GM12891 (cell line): ENCODE measurements around the gene GUCY1A1.

Source experiments
- DNase-seq: peaks from one replicate; pipeline ENCODE4 v3.0.0; 2011; ENCODE audit warnings: low spot score; ENCODE audit not compliant: insufficient read length
- FAIRE-seq: peaks from 2 replicates; lab custom pipeline; 2011; peaks lifted over from hg19 to GRCh38; lab: Jason Lieb, UNC
- PAX5 ChIP-seq: IDR thresholded peaks from 2 replicates; pipeline ENCODE4 v1.6.1; 2011; ENCODE audit warnings: low read length, moderate library complexity, mild to moderate bottlenecking; ENCODE audit not compliant: insufficient read depth, severe bottlenecking
- POLR2A ChIP-seq: IDR thresholded peaks from 2 replicates; pipeline ENCODE4 v1.6.1; 2011; ENCODE audit warnings: low read depth, low read length, control low read depth
- POLR2AphosphoS5 ChIP-seq: IDR thresholded peaks from 2 replicates; pipeline ENCODE4 v1.6.1; 2011; ENCODE audit warnings: low read depth, low read length, control low read depth
- POU2F2 ChIP-seq: IDR thresholded peaks from 2 replicates; pipeline ENCODE4 v1.6.1; 2011; ENCODE audit warnings: low read depth, mild to moderate bottlenecking, control low read depth, low read length, moderate library complexity
- SPI1 ChIP-seq: IDR thresholded peaks from 2 replicates; pipeline ENCODE4 v1.6.1; 2011; ENCODE audit warnings: low read depth, low read length, control low read depth
- TAF1 ChIP-seq: IDR thresholded peaks from 2 replicates; pipeline ENCODE4 v1.6.1; 2011; ENCODE audit warnings: low read depth, low read length, control low read depth

Gene GUCY1A1

GRCh38 chr4:155690044-155690837 lies 23.6 kb downstream of the GUCY1A1 start:
- DNase-seq: no peak
- no peak for TF ChIP-seq PAX5
- no peak for TF ChIP-seq POLR2A
- no peak for TF ChIP-seq TAF1
- no peak for TF ChIP-seq SPI1
- TF ChIP-seq POU2F2: no peak
- no peak for TF ChIP-seq POLR2AphosphoS5
- no peak for FAIRE-seq

- DNase-seq: no peak
- TF ChIP-seq POLR2AphosphoS5 (no peak), POU2F2 (no peak), PAX5 (no peak), TAF1 (no peak)
- FAIRE-seq: no peak
Observed at GRCh38 chr4:155692361-155692760, 25.7 kb downstream of the GUCY1A1 start.

- DNase-seq (no peak), FAIRE-seq (no peak)
- TF ChIP-seq TAF1: no peak
- no peak for TF ChIP-seq PAX5
- TF ChIP-seq POLR2AphosphoS5: no peak
Observed at GRCh38 chr4:155693015-155693663, 26.5 kb downstream of the GUCY1A1 start.

GRCh38 chr4:155694100-155694785 lies 27.6 kb downstream of the GUCY1A1 start:
- no peak for FAIRE-seq
- TF ChIP-seq PAX5 (no peak), POU2F2 (no peak), POLR2AphosphoS5 (no peak), TAF1 (no peak), SPI1 (no peak), POLR2A (no peak)
- DNase-seq: no peak

GRCh38 chr4:155696226-155696625 lies 29.6 kb downstream of the GUCY1A1 start:
- TF ChIP-seq POLR2A: no peak
- TF ChIP-seq POLR2AphosphoS5: no peak
- TF ChIP-seq PAX5: no peak
- no peak for TF ChIP-seq SPI1
- TF ChIP-seq POU2F2: no peak
- no peak for TF ChIP-seq TAF1
- no peak for FAIRE-seq
- DNase-seq: no peak

GRCh38 chr4:155696726-155697125 lies 30.1 kb downstream of the GUCY1A1 start:
- no peak for FAIRE-seq
- no peak for DNase-seq
- TF ChIP-seq POLR2A: no peak
- TF ChIP-seq POLR2AphosphoS5: no peak
- no peak for TF ChIP-seq POU2F2
- no peak for TF ChIP-seq SPI1
- TF ChIP-seq TAF1: no peak
- TF ChIP-seq PAX5: no peak

- FAIRE-seq: no peak
- no peak for DNase-seq
- no peak for TF ChIP-seq PAX5
- TF ChIP-seq SPI1: no peak
- TF ChIP-seq POLR2AphosphoS5: no peak
- TF ChIP-seq POU2F2: no peak
- TF ChIP-seq TAF1: no peak
- TF ChIP-seq POLR2A: no peak
Observed at GRCh38 chr4:155701827-155702226, 35.2 kb downstream of the GUCY1A1 start.

- no peak for FAIRE-seq
- no peak for DNase-seq
- no peak for TF ChIP-seq TAF1
- no peak for TF ChIP-seq POLR2A
- TF ChIP-seq POU2F2: no peak
- no peak for TF ChIP-seq POLR2AphosphoS5
- no peak for TF ChIP-seq PAX5
- TF ChIP-seq SPI1: no peak
Observed at GRCh38 chr4:155703486-155704247, 37.0 kb downstream of the GUCY1A1 start.

GRCh38 chr4:155704841-155705404 lies 38.3 kb downstream of the GUCY1A1 start:
- FAIRE-seq: no peak

More at GRCh38 chr4:155704841-155705404, 38.3 kb downstream of the GUCY1A1 start:
- DNase-seq: no peak
- TF ChIP-seq PAX5 (no peak), POLR2A (no peak), POLR2AphosphoS5 (no peak), TAF1 (no peak), POU2F2 (no peak), SPI1 (no peak)
